ENCODE measurements around the gene RBM47.

RBM47 gene

GRCh38 chr4:40425799-40426574 is 203.7 kb downstream of the RBM47 start:
- no peak overlapping the region for H3K27ac ChIP-seq (ENCODE audit: low read length)
- peaks cover 32% of the 10 kb centered on the region for H3K36me3 ChIP-seq (ENCODE audit: control insufficient read depth, low read depth, low read length)
- no peaks in the 10 kb centered on the region for H3K27me3 ChIP-seq (ENCODE audit: control insufficient read depth, insufficient read depth, low read length)
- no peaks in the 10 kb centered on the region for H3K4me1 ChIP-seq (ENCODE audit: control insufficient read depth, low read depth, low read length)
- no peaks in the 10 kb centered on the region for H3K9me3 ChIP-seq (ENCODE audit: control insufficient read depth, low read depth, low read length)
- H3K9ac ChIP-seq (ENCODE audit: low read length), result no peak overlapping the region
- no peak overlapping the region for H3K4me3 ChIP-seq (ENCODE audit: low read length)

GRCh38 chr4:40423735-40424134 is 205.9 kb downstream of the RBM47 start:
- peaks cover 30% of the 10 kb centered on the region for H3K36me3 ChIP-seq (ENCODE audit: control insufficient read depth, low read depth, low read length)
- no peaks in the 10 kb centered on the region for H3K27me3 ChIP-seq (ENCODE audit: control insufficient read depth, insufficient read depth, low read length)
- no peaks in the 10 kb centered on the region for H3K4me1 ChIP-seq (ENCODE audit: control insufficient read depth, low read depth, low read length)
- H3K9ac ChIP-seq (ENCODE audit: low read length), result no peak overlapping the region
- no peaks in the 10 kb centered on the region for H3K9me3 ChIP-seq (ENCODE audit: control insufficient read depth, low read depth, low read length)
- no peak overlapping the region for H3K4me3 ChIP-seq (ENCODE audit: low read length)
- no peak overlapping the region for H3K27ac ChIP-seq (ENCODE audit: low read length)

- Histone ChIP-seq H3K4me3 (ENCODE audit: low read length) (no peak overlapping the region), H3K36me3 (ENCODE audit: control insufficient read depth, low read depth, low read length) (peaks cover 22% of the 10 kb centered on the region), H3K9ac (ENCODE audit: low read length) (no peak overlapping the region), H3K27ac (ENCODE audit: low read length) (no peak overlapping the region), H3K4me1 (ENCODE audit: control insufficient read depth, low read depth, low read length) (no peaks in the 10 kb centered on the region), H3K27me3 (ENCODE audit: control insufficient read depth, insufficient read depth, low read length) (no peaks in the 10 kb centered on the region), H3K9me3 (ENCODE audit: control insufficient read depth, low read depth, low read length) (no peaks in the 10 kb centered on the region)
Measured at GRCh38 chr4:40421839-40422708, 207.6 kb downstream of the RBM47 start.

DNA sequence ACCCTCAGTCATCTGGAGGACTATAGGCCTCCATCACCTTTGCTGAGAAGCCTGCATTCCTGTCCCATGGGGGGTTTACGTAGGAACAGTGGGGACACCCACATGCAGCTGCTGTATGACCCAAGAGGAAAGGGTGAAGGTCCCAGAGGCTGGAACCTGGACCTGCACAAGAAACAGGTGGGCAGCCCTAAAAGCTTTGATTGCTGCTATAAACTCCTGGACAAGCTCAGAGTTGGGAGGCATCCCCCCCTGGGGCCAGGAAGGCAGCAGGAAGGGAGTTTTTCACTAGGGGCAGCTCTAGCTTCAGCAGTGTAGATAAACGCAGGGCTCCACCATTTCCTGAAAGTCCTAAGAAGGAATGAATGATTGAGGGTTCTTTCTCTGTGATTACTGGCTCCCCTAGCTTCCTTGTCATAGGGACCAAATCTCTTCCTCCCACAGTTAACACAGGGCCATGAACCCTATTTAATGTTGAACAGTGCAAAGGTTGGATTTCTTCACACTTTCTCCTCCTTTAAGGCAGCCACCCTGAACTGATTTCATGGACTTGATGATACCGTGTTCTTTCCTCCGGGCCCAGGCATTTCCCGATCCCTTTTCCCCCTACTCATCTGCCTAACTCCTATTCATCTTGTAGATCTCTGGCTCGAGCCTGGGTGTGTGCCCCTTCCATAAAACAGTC is 210.3 kb downstream of the RBM47 start:
- Histone ChIP-seq H3K9ac (ENCODE audit: low read length) (no peak overlapping the region), H3K27me3 (ENCODE audit: control insufficient read depth, insufficient read depth, low read length) (no peaks in the 10 kb centered on the region), H3K9me3 (ENCODE audit: control insufficient read depth, low read depth, low read length) (no peaks in the 10 kb centered on the region), H3K4me1 (ENCODE audit: control insufficient read depth, low read depth, low read length) (no peaks in the 10 kb centered on the region), H3K36me3 (ENCODE audit: control insufficient read depth, low read depth, low read length) (peaks cover 9% of the 10 kb centered on the region), H3K27ac (ENCODE audit: low read length) (no peak overlapping the region), H3K4me3 (ENCODE audit: low read length) (no peak overlapping the region)

DNA sequence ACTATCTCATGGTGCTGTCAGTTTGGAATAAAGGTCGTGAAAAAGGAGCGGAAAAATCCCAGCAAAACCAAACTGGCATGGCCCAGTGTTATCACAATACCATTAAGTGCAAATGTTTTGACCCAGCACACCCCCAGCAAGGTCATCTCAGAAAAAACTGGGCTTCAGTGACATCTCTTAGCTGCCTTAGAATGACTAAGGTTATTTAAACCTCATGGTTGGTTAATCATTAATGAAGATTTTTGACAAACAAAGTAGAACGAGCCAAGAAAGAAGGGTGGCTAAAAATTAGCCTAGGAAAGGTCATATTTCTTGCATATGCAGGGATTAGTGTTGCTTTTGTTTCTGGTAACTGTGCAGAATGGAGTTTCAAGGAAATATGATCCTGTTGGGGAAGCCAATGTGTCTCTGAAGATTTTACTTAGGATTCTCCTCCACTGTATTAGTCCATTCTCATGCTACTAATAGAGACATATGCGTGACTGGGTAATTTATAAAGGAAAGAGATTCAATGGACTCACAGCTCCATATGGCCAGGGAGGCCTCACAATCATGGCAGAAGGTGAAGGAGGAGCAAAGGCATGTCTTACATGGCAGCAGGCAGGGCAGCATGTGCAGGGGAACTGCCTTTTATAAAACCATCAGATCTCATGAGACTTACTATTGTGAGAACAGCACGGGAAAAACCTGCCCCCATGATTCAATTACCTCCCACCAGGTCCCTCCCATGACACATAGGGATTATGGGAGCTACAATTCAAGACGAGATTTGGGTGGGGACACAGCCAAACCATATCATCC is 211.0 kb downstream of the RBM47 start:
- Histone ChIP-seq H3K27me3 (ENCODE audit: control insufficient read depth, insufficient read depth, low read length) (no peaks in the 10 kb centered on the region), H3K9ac (ENCODE audit: low read length) (no peak overlapping the region), H3K36me3 (ENCODE audit: control insufficient read depth, low read depth, low read length) (peaks cover 9% of the 10 kb centered on the region), H3K4me3 (ENCODE audit: low read length) (no peak overlapping the region), H3K4me1 (ENCODE audit: control insufficient read depth, low read depth, low read length) (no peaks in the 10 kb centered on the region), H3K9me3 (ENCODE audit: control insufficient read depth, low read depth, low read length) (no peaks in the 10 kb centered on the region), H3K27ac (ENCODE audit: low read length) (no peak overlapping the region)

DNA sequence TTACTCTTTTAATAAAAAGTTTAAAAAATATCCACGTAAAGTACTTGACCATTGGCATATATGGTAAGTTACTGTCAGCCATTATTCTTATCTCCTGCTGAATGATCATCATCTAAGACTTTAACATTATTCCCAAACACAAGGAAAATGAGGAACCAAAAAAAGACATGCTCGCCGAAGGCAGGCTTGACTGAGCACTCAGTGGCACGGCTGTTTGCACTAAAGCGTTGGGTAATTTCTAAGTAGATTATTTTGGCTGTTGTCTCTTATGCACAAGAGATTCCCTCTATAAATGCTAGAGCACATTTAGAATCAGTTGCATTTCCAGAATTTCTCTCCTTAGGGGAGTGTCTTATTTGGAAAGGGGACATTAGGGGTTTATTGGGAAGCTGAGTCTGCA is 211.7 kb downstream of the RBM47 start:
- H3K4me1 ChIP-seq (ENCODE audit: control insufficient read depth, low read depth, low read length), result no peaks in the 10 kb centered on the region
- no peak overlapping the region for H3K4me3 ChIP-seq (ENCODE audit: low read length)
- no peaks in the 10 kb centered on the region for H3K27me3 ChIP-seq (ENCODE audit: control insufficient read depth, insufficient read depth, low read length)
- no peak overlapping the region for H3K27ac ChIP-seq (ENCODE audit: low read length)
- peaks cover 9% of the 10 kb centered on the region for H3K36me3 ChIP-seq (ENCODE audit: control insufficient read depth, low read depth, low read length)
- no peak overlapping the region for H3K9ac ChIP-seq (ENCODE audit: low read length)
- no peaks in the 10 kb centered on the region for H3K9me3 ChIP-seq (ENCODE audit: control insufficient read depth, low read depth, low read length)

- Histone ChIP-seq H3K36me3 (ENCODE audit: control insufficient read depth, low read depth, low read length) (no peaks in the 10 kb centered on the region), H3K27ac (ENCODE audit: low read length) (no peak overlapping the region), H3K27me3 (ENCODE audit: control insufficient read depth, insufficient read depth, low read length) (no peaks in the 10 kb centered on the region), H3K4me3 (ENCODE audit: low read length) (no peak overlapping the region), H3K9me3 (ENCODE audit: control insufficient read depth, low read depth, low read length) (no peaks in the 10 kb centered on the region), H3K4me1 (ENCODE audit: control insufficient read depth, low read depth, low read length) (no peaks in the 10 kb centered on the region), H3K9ac (ENCODE audit: low read length) (no peak overlapping the region)
Measured at GRCh38 chr4:40414673-40415072, 215.0 kb downstream of the RBM47 start.

DNA sequence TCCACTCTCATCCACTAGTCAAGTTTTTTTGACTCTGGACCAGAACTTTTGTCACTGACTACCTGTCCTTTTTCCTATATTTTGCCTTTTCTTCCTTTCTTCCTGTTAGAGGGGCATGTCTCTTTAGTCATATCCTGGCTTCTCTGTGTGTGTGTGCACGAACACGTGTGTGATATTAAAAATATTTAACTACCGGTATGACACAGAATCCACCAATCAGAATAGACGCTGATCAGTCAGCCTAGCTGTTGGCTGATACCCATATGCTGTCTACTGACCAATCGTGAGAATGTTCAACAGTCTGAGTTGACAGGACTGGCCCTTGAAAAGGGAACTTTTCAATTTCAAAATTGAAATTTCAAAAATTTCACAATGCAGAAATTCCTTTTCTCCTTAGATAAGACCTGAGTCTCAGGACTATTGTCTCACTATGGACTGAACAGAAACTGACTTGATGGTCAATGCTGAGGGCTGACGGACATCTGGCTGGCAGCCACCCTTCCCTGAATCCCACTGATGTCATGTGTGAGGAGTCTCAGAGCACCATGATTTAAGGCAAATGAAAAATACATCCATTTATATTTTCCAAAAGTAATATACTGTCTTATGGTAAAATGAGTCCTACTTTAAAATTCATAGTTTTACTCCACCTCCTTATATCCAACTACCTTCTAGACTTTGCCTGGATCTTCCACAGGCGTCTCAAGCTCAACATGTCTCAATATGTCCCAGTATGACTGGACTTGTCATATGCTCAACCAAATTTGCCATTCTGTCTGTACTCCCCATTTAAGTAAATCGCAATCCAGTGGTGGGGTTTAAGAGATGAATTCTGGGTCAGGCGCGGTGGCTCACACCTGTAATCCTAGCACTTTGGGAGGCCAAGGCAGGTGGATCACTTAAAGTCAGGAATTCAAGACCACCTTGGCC is 216.5 kb downstream of the RBM47 start:
- Histone ChIP-seq H3K27ac (ENCODE audit: low read length) (no peak overlapping the region), H3K4me3 (ENCODE audit: low read length) (no peak overlapping the region), H3K36me3 (ENCODE audit: control insufficient read depth, low read depth, low read length) (no peaks in the 10 kb centered on the region), H3K9ac (ENCODE audit: low read length) (no peak overlapping the region), H3K9me3 (ENCODE audit: control insufficient read depth, low read depth, low read length) (no peaks in the 10 kb centered on the region), H3K27me3 (ENCODE audit: control insufficient read depth, insufficient read depth, low read length) (no peaks in the 10 kb centered on the region), H3K4me1 (ENCODE audit: control insufficient read depth, low read depth, low read length) (no peaks in the 10 kb centered on the region)

- H3K4me3 ChIP-seq (ENCODE audit: low read length), result no peak overlapping the region
- H3K9ac ChIP-seq (ENCODE audit: low read length), result no peak overlapping the region
- H3K27me3 ChIP-seq (ENCODE audit: control insufficient read depth, insufficient read depth, low read length), result no peaks in the 10 kb centered on the region
- H3K9me3 ChIP-seq (ENCODE audit: control insufficient read depth, low read depth, low read length), result no peaks in the 10 kb centered on the region
- H3K27ac ChIP-seq (ENCODE audit: low read length), result no peak overlapping the region
- H3K4me1 ChIP-seq (ENCODE audit: control insufficient read depth, low read depth, low read length), result no peaks in the 10 kb centered on the region
- no peaks in the 10 kb centered on the region for H3K36me3 ChIP-seq (ENCODE audit: control insufficient read depth, low read depth, low read length)
Measured at GRCh38 chr4:40412388-40412787, 217.3 kb downstream of the RBM47 start.

GRCh38 chr4:40409835-40410234 is 219.8 kb downstream of the RBM47 start:
- no peaks in the 10 kb centered on the region for H3K4me1 ChIP-seq (ENCODE audit: control insufficient read depth, low read depth, low read length)
- no peaks in the 10 kb centered on the region for H3K27me3 ChIP-seq (ENCODE audit: control insufficient read depth, insufficient read depth, low read length)
- no peaks in the 10 kb centered on the region for H3K36me3 ChIP-seq (ENCODE audit: control insufficient read depth, low read depth, low read length)
- H3K9me3 ChIP-seq (ENCODE audit: control insufficient read depth, low read depth, low read length), result peaks cover 3% of the 10 kb centered on the region
- H3K4me3 ChIP-seq (ENCODE audit: low read length), result no peak overlapping the region
- H3K27ac ChIP-seq (ENCODE audit: low read length), result no peak overlapping the region
- H3K9ac ChIP-seq (ENCODE audit: low read length), result no peak overlapping the region
